T-helper 2 cell treated with Interferon-gamma antibody and Interleukin-4, amounts not matched to agents 100 ng/mL and 5 ng/mL, for 36 hours (primary cell): ENCODE measurements around the gene SEL1L2. TPM values are rescaled to one million over a fixed set of nuclear protein-coding genes. Genes with fewer than 3 reads are reported as not detected.
"Not testable (repeated sequence)": the region's sequence is repeated elsewhere in the genome, so short reads cannot be mapped to it uniquely, and the experiment has no call there.

Experiments used
- intact Hi-C: fragments of 100-400 bp; cut with micrococcal nuclease; formaldehyde crosslinking; loops from one replicate; pipeline ENCODE4 v1.15.1; 2023
- total RNA-seq: library from RNA; stranded (reverse); gene quantifications from 2 replicates; pipeline ENCODE4 v1.2.3, GENCODE V29; 2022

The SEL1L2 gene, protein sequence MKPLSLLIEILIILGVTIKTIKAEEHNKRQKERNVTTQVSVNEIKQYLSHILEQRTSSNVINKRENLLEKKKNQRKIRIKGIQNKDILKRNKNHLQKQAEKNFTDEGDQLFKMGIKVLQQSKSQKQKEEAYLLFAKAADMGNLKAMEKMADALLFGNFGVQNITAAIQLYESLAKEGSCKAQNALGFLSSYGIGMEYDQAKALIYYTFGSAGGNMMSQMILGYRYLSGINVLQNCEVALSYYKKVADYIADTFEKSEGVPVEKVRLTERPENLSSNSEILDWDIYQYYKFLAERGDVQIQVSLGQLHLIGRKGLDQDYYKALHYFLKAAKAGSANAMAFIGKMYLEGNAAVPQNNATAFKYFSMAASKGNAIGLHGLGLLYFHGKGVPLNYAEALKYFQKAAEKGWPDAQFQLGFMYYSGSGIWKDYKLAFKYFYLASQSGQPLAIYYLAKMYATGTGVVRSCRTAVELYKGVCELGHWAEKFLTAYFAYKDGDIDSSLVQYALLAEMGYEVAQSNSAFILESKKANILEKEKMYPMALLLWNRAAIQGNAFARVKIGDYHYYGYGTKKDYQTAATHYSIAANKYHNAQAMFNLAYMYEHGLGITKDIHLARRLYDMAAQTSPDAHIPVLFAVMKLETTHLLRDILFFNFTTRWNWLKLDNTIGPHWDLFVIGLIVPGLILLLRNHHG
- total RNA-seq = not detected in 2 replicates

DNA sequence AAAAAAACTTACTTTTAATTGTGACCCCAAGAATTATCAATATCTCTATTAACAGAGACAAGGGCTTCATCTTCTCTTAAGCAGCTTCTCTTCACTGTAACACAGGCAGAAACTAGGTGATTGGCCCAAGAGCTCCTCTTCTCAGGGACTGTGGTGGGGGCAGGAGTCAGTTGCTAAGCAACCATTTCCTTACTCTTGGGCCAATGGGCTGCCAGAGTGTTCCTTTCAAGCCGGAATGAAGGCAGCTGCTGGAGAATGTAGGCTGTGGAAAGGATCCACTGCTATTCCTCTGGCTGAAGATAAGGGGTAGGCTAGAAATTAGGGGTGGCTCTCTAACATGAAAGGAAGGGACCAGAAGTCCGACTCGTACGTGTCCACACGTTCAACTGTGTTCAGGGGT lies at the start of gene SEL1L2:
Gene SEL1L2 (minus strand): TSS at position 150 of the 400 bp plus-strand sequence. CDS start 80 bp downstream, at position 70.
- intact Hi-C loops = no loop called here

GRCh38 chr20:14036567-14036966 lies 46.2 kb upstream of the SEL1L2 start:
- intact Hi-C loops = no loop called here

- intact Hi-C loops = no loop called here
Measured at GRCh38 chr20:14033310-14033709, 42.9 kb upstream of the SEL1L2 start.

DNA sequence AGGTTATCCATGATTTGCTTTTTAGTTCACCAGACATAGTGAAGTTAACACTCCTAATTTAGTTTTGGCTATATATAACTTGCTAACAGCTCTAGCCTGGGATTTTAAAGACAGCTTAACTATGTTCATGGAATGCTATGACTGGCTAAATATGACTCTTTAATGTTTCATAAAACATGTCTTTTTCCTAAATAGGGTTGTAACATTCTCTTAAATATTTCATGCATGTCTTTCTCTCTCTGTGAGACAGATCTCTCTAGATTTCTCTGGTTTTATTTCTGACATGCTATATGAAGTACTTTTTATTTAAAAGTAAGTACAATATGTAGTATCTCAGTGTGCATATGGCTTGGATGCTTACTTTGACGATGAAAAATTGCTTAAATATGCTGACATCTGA lies 40.6 kb upstream of the SEL1L2 start:
- intact Hi-C loops = no loop called here

DNA sequence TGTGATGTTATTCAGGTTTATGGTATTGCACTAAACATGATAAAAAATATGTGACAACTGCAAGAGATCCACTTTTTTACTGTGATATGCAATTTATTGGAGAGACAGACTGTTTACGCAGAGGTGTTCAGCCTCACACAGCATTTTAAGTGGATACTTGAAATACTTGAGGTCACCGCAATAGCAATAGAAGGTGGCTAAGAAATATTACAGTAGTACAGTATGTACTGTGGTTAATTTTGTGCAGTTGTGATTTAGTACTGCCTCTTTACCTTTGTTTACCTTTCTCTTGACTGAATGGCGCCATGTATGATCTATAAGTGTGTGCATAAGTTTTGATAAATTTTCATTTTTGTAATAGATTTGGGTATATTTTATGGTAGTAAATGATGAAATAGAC lies 22.3 kb upstream of the SEL1L2 start:
- intact Hi-C loops = no loop called here

GRCh38 chr20:14009208-14009607 lies 18.8 kb upstream of the SEL1L2 start:
- intact Hi-C loops = no loop called here

DNA sequence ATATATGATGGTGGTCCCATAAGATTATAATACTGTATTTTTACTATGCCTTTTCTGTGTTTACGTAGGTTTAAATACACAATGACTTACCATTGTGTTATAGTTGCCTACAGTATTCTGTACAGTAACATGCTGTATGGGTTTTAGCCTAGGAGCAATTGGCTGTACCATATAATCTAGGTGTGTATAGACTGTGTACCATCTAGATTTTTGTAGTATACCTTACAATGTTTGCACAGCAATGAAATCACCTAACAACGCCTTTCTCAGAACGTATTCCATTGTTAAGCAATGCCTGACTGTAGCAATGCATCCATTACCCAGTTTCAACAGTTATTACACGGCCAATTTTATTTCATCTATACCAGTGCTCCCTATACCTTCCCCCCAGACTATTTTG lies 15.6 kb upstream of the SEL1L2 start:
- intact Hi-C loops = no loop called here

- intact Hi-C loops = no loop called here
Measured at GRCh38 chr20:14000917-14001316, 10.5 kb upstream of the SEL1L2 start.

DNA sequence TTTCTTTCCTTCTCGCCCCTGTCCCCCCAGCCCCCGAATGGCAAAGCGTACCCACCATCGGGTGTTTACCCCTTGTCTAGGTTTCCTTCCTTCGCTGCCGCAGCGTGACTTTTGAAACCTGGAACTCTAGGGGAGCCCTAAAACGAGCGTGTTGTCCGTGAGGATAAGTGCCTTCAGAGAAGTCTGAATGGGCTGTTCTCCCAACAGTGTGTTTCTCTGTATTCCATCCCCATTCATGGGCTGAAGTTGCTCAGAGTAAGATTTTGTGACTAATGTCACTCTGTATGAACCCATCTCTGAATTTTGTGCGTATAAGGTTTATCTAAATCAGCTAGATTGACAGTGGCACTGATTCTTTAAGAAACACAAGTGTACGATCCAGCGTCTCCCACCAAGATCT lies 5.9 kb upstream of the SEL1L2 start:
- intact Hi-C loops = no loop called here

GRCh38 chr20:13995841-13996240 lies 5.4 kb upstream of the SEL1L2 start:
- intact Hi-C loops = no loop called here

DNA sequence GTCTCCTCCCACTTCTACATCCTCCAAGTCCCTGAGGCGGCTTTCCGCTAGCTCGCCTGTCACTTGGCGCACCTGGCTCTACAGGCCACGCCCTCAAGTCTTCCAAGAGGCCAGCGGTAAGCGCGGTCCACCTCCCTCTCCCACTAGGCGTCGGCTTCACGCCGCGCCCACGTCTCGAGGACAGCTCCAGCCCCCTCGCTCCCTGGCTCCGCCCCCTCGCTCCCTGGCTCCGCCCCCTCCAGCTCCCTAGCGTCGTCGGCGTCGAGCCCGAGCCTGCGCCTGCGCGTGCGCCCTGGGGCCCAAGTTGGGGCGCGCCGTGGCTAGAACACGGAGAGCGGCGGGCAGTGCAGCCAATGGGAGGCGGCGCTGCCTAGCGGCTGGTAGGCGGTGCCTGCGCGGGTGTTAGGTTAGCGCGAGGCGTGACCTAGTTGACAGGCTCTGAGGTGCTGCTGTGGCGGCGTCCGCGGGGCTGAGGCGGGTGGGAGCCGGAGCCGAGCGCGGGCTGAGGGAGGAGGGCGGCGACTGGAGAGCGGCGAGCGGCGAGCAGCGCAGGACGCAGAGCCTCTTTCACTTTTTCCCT lies 4.8 kb upstream of the SEL1L2 start, which contains the start of gene MACROD2:
Gene MACROD2 (plus strand): TSS at position 431 of the 580 bp plus-strand sequence.
- intact Hi-C loops = no loop called here

GRCh38 chr20:13991955-13992354 lies 1.5 kb upstream of the SEL1L2 start:
- intact Hi-C loops = not testable (repeated sequence)

DNA sequence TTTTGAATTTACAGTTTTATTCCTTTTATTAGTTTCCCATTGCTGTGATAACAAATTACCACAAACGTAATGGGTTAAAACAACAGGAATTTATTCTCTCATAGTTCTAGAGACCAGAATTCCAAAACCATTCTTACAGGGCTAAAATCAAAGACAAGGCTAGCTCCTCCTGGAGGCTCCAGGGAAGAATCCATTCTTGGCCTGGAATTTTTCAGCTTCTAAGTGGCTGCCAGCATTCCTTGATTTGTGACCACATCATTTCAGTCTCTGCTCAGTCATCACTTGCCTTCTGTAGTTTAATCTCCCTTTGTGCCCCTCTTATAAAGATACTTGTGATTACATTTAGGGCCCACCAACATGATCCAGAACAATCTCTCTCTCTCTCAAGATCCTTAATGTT lies 897 bp upstream of the SEL1L2 start:
- intact Hi-C loops = no loop called here

GRCh38 chr20:13984211-13984610 lies 6.2 kb downstream of the SEL1L2 start:
- intact Hi-C loops = no loop called here

DNA sequence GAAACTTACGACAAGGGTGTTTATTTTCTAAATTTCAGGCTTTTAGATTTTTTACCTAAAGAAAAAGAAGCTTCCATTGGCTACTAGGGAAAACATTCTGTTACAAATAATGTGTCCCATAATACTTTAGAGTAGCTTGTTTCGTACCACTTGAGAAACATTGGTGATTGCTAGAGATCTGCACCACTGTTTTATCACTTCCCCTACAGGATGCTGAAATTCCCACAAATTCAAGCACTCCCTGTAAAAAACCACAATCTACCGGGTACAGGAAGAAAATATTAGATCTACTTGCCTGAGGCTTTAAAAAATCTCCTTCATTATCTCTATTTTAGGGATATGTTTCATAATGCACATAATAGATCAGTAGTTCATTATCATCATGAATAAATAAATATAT lies 29.9 kb downstream of the SEL1L2 start:
- intact Hi-C loops = no loop called here

DNA sequence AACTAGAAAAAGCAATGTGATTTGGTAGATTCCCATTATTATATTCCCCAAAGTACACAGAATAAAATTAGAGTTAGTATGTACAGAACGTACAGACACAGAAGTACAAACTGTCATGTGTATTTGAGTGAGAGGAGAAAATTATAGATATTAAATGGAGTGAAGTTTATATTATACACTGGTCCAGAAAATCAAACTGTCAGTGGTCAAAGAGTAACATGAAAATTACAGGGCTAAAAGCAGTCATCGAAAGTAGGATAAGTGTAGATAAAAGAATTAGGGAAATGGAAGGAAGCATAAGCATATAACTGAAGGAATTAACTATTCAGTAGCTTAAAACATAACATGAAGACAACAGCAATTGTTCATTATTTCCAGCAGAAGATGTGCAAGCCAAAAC lies 30.3 kb downstream of the SEL1L2 start:
- intact Hi-C loops = no loop called here

DNA sequence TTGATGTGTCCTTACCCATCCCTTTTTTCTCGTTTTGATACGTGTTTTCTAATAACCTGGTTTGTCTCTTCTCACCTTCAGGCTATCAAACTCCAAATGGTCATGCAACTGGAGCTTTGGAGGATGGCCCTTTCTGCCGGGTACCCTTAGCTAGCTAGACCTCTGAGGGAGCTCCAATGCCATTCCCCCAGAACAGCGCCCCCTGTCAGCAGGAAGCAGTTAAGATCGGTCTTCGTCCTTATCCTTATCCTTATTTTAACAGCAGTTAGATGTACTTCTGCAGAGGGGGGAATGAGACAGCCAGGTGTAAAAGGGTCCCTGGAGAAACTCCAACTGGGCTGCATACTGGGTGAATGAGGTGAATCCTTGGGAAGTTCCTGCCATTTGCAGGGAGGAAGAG lies 37.2 kb downstream of the SEL1L2 start:
- intact Hi-C loops = no loop called here

DNA sequence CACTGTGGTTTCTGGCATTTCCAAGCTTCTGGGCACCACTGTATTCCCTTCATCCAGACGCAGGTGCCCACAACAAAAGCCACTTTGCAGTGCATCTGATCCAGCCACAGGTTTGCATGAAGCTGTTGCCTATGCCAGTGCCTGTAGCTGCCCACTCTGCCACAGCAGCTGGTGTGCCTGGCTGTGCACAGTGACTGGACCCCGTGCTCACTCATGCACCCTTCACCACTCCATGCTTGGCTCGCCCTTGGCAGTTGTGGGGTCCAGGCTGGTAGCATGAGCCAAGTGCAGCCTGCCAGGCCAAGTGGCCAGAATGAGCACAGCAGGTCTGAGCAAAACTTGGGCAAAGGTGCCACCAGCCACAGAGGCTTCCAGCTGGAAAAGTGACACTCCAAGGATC lies 42.7 kb downstream of the SEL1L2 start:
- intact Hi-C loops = no loop called here

DNA sequence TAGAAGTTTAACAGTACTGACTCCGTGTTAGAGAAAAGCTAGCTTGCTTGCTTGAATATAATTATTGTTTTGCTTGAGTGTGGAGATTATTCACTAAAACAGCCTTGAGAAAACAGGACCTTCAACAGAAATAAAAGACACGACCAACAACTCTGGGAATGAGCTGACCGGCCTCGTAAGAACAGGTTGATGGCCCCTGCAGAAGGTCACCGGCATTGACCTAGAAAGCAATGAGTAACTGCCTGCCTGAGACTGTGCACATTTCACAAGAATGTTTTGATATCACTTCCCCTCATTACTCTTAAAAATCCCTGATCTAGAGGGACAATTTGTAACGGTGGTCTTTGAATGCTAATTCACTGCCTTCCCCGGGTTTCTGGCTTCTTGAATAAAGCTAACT lies 49.4 kb downstream of the SEL1L2 start:
- intact Hi-C loops = no loop called here

- intact Hi-C loops = no loop called here
Measured at GRCh38 chr20:13936781-13937576, 53.4 kb downstream of the SEL1L2 start.
